Activated CD8-positive, alpha-beta memory T cell treated with anti-CD3 and anti-CD28 coated beads for 24 hours (primary cell): ENCODE measurements around the gene SYVN1.
A peak's percentile ranks its signal among the peaks of the same experiment; 100 is the strongest.
"Not testable (repeated sequence)": the region's sequence is repeated elsewhere in the genome, so short reads cannot be mapped to it uniquely, and the experiment has no call there.

Experiments used
- DNase-seq: peaks from one replicate; pipeline ENCODE4 v3.0.0-alpha.2; 2020

SYVN1 gene

GRCh38 chr11:65150509-65151299 is 16.4 kb upstream of the SYVN1 start:
- DNase-seq = no peak

GRCh38 chr11:65150131-65150508 is 15.8 kb upstream of the SYVN1 start:
- DNase-seq = not testable (repeated sequence)

GRCh38 chr11:65148657-65149056 is 14.3 kb upstream of the SYVN1 start:
- DNase-seq = no peak

- no peak for DNase-seq
Observed at GRCh38 chr11:65147352-65148075, 13.2 kb upstream of the SYVN1 start.

- DNase-seq = no peak
Observed at GRCh38 chr11:65141896-65142494, 7.7 kb upstream of the SYVN1 start.

GRCh38 chr11:65136515-65137096 is 2.3 kb upstream of the SYVN1 start:
- DNase-seq = no peak

GRCh38 chr11:65135633-65136145 is 1.4 kb upstream of the SYVN1 start:
- no peak for DNase-seq

- peak; percentile 89 for DNase-seq
Observed at GRCh38 chr11:65134952-65135632, 773 bp upstream of the SYVN1 start.

- DNase-seq = peak; percentile 68
Observed at GRCh38 chr11:65133724-65134123, 595 bp downstream of the SYVN1 start.

GRCh38 chr11:65132988-65133700 is 1.2 kb downstream of the SYVN1 start:
- DNase-seq = peak; percentile 76

GRCh38 chr11:65132238-65132987 is 1.9 kb downstream of the SYVN1 start:
- peak; percentile 45 for DNase-seq

GRCh38 chr11:65131895-65132237 is 2.5 kb downstream of the SYVN1 start:
- peak; percentile 50 for DNase-seq

- peak; percentile 50 for DNase-seq
Observed at GRCh38 chr11:65131417-65131776, 2.9 kb downstream of the SYVN1 start.

- no peak for DNase-seq
Observed at GRCh38 chr11:65130631-65131416, 3.5 kb downstream of the SYVN1 start.

GRCh38 chr11:65129649-65130441 is 4.5 kb downstream of the SYVN1 start:
- no peak for DNase-seq

- no peak for DNase-seq
Observed at GRCh38 chr11:65128182-65129145, 5.9 kb downstream of the SYVN1 start.

GRCh38 chr11:65127473-65128181 is 6.7 kb downstream of the SYVN1 start:
- DNase-seq = no peak
